ENCODE results near the gene MARCHF6. TPM values are rescaled to one million over a fixed set of nuclear protein-coding genes. Genes with fewer than 3 reads are reported as not detected.

The MARCHF6 gene
- total and polyA plus RNA-seq, 2 donors (not counting 1 experiment from before 2014, with no cell fraction given) = 69.0 to 201 TPM

GRCh38 chr5:10360686-10361085 is 7.2 kb downstream of the MARCHF6 start:
- intact Hi-C loops (cut with micrococcal nuclease) = no loop called here
- POLR2A ChIA-PET = no interaction called here
- Mint-ChIP-seq H3K27ac (no peak overlapping the region), H3K4me3 (no peak overlapping the region), H3K9me3 (ENCODE audit: insufficient read depth) (no peaks in the 10 kb centered on the region), H3K27me3 (no peaks in the 10 kb centered on the region), H3K4me1 (peaks cover 73% of the 10 kb centered on the region)
- Histone ChIP-seq H3K36me3 (replicated peaks in 1 of 2; ENCODE audit: control extremely low read depth in 1 of 2, control insufficient read depth in 1 of 2, extremely low read depth in 1 of 2, insufficient read depth in 2 of 2, low read length in 1 of 2) (peaks cover 0 to 1% of the 10 kb centered on the region in 2 experiments), H3K4me2 (replicated peaks; ENCODE audit: low read depth, low read length, poor library complexity, severe bottlenecking) (peak overlapping the region; percentile 27), H3K27ac (ENCODE audit: low read length in 2 of 2) (no peak overlapping the region), H3K4me3 (ENCODE audit: control extremely low read depth in 1 of 5, extremely low read depth in 1 of 5, insufficient read depth in 1 of 5, low read depth in 2 of 5, low read length in 4 of 5) (no peak overlapping the region), H4K20me1 (ENCODE audit: control insufficient read depth, insufficient read depth, low read length, poor library complexity, severe bottlenecking) (peaks cover 91% of the 10 kb centered on the region), H2AFZ (ENCODE audit: insufficient read depth, low read depth, low read length, poor library complexity, severe bottlenecking) (no peak overlapping the region), H3K9me3 (ENCODE audit: control extremely low read depth in 1 of 3, control insufficient read depth in 2 of 3, insufficient read depth in 1 of 3, low read length in 2 of 3) (no peaks in the 10 kb centered on the region), H3K79me2 (ENCODE audit: control insufficient read depth, insufficient read depth, low read length) (peaks cover 99% of the 10 kb centered on the region), H3K4me1 (ENCODE audit: control insufficient read depth in 2 of 2, insufficient read depth in 2 of 2, low read length in 2 of 2) (peaks cover 25 to 42% of the 10 kb centered on the region in 2 donors), H3K27me3 (replicated peaks in 1 of 4; ENCODE audit: control extremely low read depth in 1 of 4, control insufficient read depth in 3 of 4, insufficient read depth in 4 of 4, low read length in 3 of 4) (no peaks in the 10 kb centered on the region), H3K9ac (ENCODE audit: low read length) (no peak overlapping the region)
- DNase-seq = no peak
- no peak for ATAC-seq (ENCODE audit: low read depth)
- TF ChIP-seq CTCF (IDR thresholded peaks at IDR 0.05) (no peak), EZH2 (IDR thresholded peaks at IDR 0.05; ENCODE audit: borderline replicate concordance, insufficient read depth, low read depth, low read length, poor library complexity, severe bottlenecking) (no peak)
- CTCF ChIA-PET = interaction anchor here (0.6 to 0.7 kb wide), 2 partner anchors 45 to 92 kb away, joined by 3 to 8 read pairs; no protein-coding TSS in a partner anchor

- DNase-seq = no peak
- peaks cover 95% of the 10 kb centered on the region for H4K20me1 ChIP-seq (ENCODE audit: control insufficient read depth, insufficient read depth, low read length, poor library complexity, severe bottlenecking)
- peaks cover 100% of the 10 kb centered on the region for H3K79me2 ChIP-seq (ENCODE audit: control insufficient read depth, insufficient read depth, low read length)
- no CpG with 5 or more reads among the region's 3 CpGs for WGBS (ENCODE audit: insufficient coverage)
- Mint-ChIP-seq H3K27me3 (no peaks in the 10 kb centered on the region), H3K4me1 (peaks cover 78% of the 10 kb centered on the region), H3K27ac (no peak overlapping the region), H3K9me3 (ENCODE audit: insufficient read depth) (no peaks in the 10 kb centered on the region), H3K4me3 (no peak overlapping the region)
- no peak for ATAC-seq (ENCODE audit: low read depth)
- H2AFZ ChIP-seq (ENCODE audit: insufficient read depth, low read depth, low read length, poor library complexity, severe bottlenecking) = no peak overlapping the region
- TF ChIP-seq CTCF (IDR thresholded peaks at IDR 0.05) = no peak
- TF ChIP-seq EZH2 (IDR thresholded peaks at IDR 0.05; ENCODE audit: borderline replicate concordance, insufficient read depth, low read depth, low read length, poor library complexity, severe bottlenecking) = no peak
- intact Hi-C loops (cut with micrococcal nuclease) = loop anchor here (2.0 kb wide), 1 partner anchor 79 kb away; no protein-coding TSS in a partner anchor
- H3K4me1 ChIP-seq (ENCODE audit: control insufficient read depth in 2 of 2, insufficient read depth in 2 of 2, low read length in 2 of 2) = peaks cover 36 to 41% of the 10 kb centered on the region in 2 donors
- H3K4me2 ChIP-seq (replicated peaks; ENCODE audit: low read depth, low read length, poor library complexity, severe bottlenecking) = no peak overlapping the region
- CTCF ChIA-PET = interaction anchor here (1.0 to 3.9 kb wide), 4 partner anchors 9 to 80 kb away, joined by 3 to 39 read pairs (median 8); partner anchors contain the start of gene MARCHF6
- H3K9me3 ChIP-seq (ENCODE audit: control extremely low read depth in 1 of 3, control insufficient read depth in 2 of 3, insufficient read depth in 1 of 3, low read length in 2 of 3) = no peaks in the 10 kb centered on the region
- H3K27ac ChIP-seq (ENCODE audit: low read length in 2 of 2) = peak overlapping the region in 1 of 2 donors; percentile 5
- H3K36me3 ChIP-seq (replicated peaks in 1 of 2; ENCODE audit: control extremely low read depth in 1 of 2, control insufficient read depth in 1 of 2, extremely low read depth in 1 of 2, insufficient read depth in 2 of 2, low read length in 1 of 2) = peaks cover 0 to 3% of the 10 kb centered on the region in 2 experiments
- no peak overlapping the region for H3K9ac ChIP-seq (ENCODE audit: low read length)
- no peaks in the 10 kb centered on the region for H3K27me3 ChIP-seq (replicated peaks in 1 of 4; ENCODE audit: control extremely low read depth in 1 of 4, control insufficient read depth in 3 of 4, insufficient read depth in 4 of 4, low read length in 3 of 4)
- POLR2A ChIA-PET = no interaction called here
- H3K4me3 ChIP-seq (ENCODE audit: control extremely low read depth in 1 of 5, extremely low read depth in 1 of 5, insufficient read depth in 1 of 5, low read depth in 2 of 5, low read length in 4 of 5) = no peak overlapping the region
Observed at GRCh38 chr5:10363519-10364185, 10.2 kb downstream of the MARCHF6 start.
